Right ventricle myocardium superior (tissue), 1 donor: Measurements from ENCODE around the gene PLK3. TPM values are rescaled to one million over a fixed set of nuclear protein-coding genes. Genes with fewer than 3 reads are reported as not detected.
A peak's percentile ranks its signal among the peaks of the same experiment; 100 is the strongest.
"Not testable (repeated sequence)": the region's sequence is repeated elsewhere in the genome, so short reads cannot be mapped to it uniquely, and the experiment has no call there.

Experiments used
- ATAC-seq: fragments of 200-7000 bp; cut with Tn5 transposase; one replicate; pipeline ENCODE4 v1.9.1; 2020; ENCODE audit warnings: mild to moderate bottlenecking; ENCODE audit not compliant: poor library complexity
- DNase-seq: peaks from one replicate; pipeline ENCODE4 v3.0.0-alpha.2; 2020
- intact Hi-C: fragments of 100-400 bp; cut with DNase I; formaldehyde crosslinking; loops from one replicate; pipeline ENCODE4 v1.11.2; 2022
- long read RNA-seq: library from polyadenylated mRNA; unstranded; transcript quantifications from one replicate; pipeline ENCODE4 v2.0.0, GENCODE V29; 2021
- total RNA-seq: library from RNA; stranded (reverse); fragmentation: NEBNext Ultra II Directional; extraction: Animal tissue kit (Norgen Biotek cat#: 25700); gene quantifications from one replicate; pipeline ENCODE4 v1.2.1, GENCODE V29; 2021
- donor health status: DM: no; HTN: yes; CAD: no; lungs with severe emphysema.

PLK3 gene
- 6.2 TPM for total RNA-seq
- long read RNA-seq, transcript PLK3-201 (15 exons, 2,492 nt), result major isoform, 6 of 13 reads
- long read RNA-seq, partial matches to known transcripts, result 0 of 13 reads
- long read RNA-seq, other reads (novel, unspliced or antisense), result 7 of 13 reads

DNA sequence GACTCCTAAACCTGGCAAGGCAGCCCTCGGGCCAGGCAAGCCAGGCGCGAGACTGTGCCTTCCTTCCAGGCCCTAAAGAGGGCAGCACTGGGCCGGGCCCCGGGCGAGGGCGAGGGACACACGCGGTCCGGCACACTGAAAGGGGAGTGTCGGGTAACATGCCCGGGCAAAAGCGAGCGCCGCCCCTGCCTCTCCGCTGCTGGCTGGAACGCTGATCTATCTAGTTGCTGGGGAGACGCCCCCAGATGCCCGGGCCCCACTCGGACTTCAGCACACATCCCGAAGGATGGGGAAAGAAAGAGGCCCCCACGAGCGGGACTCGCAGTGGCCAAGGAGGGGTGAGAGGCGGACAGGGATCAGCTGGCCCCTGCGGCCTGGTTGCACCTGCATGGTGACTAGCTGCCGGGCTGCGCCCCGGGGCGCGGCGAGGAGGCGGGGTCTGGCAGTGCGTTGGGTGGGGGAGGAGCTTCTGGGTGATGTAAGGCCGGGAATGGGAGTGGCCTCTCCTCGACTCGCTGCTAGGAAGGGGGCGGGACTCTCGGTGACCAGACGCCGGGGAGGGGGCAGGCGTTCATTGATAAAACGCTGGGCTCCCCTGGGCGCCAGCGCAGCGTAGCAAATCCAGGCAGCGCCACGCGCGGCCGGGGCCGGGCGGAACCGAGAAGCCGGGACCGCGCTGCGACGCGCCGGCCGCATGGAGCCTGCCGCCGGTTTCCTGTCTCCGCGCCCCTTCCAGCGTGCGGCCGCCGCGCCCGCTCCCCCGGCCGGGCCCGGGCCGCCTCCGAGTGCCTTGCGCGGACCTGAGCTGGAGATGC lies at the start of gene PLK3:
TSS of gene PLK3 (plus strand) at position 608 of the 815 bp plus-strand sequence. CDS start at position 695, 87 bp downstream.
- peak; percentile 99 for DNase-seq
- intact Hi-C loops, result no loop called here
- peak; percentile 97 for ATAC-seq

DNA sequence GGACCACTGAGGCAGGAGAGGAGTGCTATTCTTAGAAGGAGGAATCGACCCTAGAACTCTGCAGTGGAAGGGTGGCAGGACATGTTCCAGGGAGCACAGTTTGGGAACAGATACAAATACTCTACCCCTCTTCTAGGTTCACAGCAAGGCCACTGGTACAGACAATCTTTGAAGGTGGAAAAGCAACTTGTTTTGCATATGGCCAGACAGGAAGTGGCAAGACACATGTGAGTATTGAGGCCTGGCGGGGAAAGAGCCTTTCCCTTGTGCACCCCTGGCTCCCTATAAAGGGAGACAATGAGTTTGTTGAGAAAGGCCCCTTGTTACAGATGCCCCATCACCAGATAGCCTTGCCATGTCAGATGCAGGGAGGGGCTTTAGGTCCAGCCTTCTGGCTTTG lies 42.8 kb upstream of the PLK3 start:
- intact Hi-C loops, result no loop called here
- DNase-seq, result no peak
- ATAC-seq, result no peak

GRCh38 chr1:44759077-44759476 lies 41.1 kb upstream of the PLK3 start:
- no peak for DNase-seq
- ATAC-seq, result no peak
- intact Hi-C loops, result no loop called here

- intact Hi-C loops, result no loop called here
- ATAC-seq, result peak; percentile 62
- no peak for DNase-seq
Observed at GRCh38 chr1:44760876-44761275, 39.3 kb upstream of the PLK3 start.

- intact Hi-C loops, ATAC-seq, DNase-seq: not testable (repeated sequence)
Observed at GRCh38 chr1:44766421-44766820, 33.8 kb upstream of the PLK3 start.

GRCh38 chr1:44775078-44775929 lies 24.9 kb upstream of the PLK3 start, which contains the start of gene RPS8:
TSS of gene RPS8 (plus strand) at chr1:44775540. CDS start at chr1:44775597, 57 bp downstream.
- peak; percentile 94 for DNase-seq
- ATAC-seq, result peak; percentile 96
- intact Hi-C loops, result no loop called here

- intact Hi-C loops, result no loop called here
- ATAC-seq (no peak), DNase-seq (no peak)
Observed at GRCh38 chr1:44775930-44776729, 24.0 kb upstream of the PLK3 start.

GRCh38 chr1:44776730-44777068 lies 23.5 kb upstream of the PLK3 start:
- DNase-seq, result no peak

DNA sequence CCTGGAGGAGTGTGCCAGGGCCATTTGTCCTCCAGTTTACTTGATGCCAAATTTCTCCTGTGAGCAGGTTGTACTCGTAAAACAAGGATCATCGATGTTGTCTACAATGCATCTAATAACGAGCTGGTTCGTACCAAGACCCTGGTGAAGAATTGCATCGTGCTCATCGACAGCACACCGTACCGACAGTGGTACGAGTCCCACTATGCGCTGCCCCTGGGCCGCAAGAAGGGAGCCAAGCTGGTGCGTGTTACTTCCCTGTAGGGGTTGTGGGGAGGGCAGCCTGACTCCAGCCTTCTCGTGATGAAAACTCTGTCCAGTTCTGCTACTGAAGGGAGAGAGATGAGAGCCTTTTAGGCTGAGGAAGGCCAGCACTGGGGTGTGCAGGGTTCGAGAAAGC lies 22.6 kb upstream of the PLK3 start:
- no peak for DNase-seq
- intact Hi-C loops, result no loop called here
- ATAC-seq, result no peak

More at GRCh38 chr1:44776730-44777068, 23.5 kb upstream of the PLK3 start:
- intact Hi-C loops, result no loop called here
- no peak for ATAC-seq

DNA sequence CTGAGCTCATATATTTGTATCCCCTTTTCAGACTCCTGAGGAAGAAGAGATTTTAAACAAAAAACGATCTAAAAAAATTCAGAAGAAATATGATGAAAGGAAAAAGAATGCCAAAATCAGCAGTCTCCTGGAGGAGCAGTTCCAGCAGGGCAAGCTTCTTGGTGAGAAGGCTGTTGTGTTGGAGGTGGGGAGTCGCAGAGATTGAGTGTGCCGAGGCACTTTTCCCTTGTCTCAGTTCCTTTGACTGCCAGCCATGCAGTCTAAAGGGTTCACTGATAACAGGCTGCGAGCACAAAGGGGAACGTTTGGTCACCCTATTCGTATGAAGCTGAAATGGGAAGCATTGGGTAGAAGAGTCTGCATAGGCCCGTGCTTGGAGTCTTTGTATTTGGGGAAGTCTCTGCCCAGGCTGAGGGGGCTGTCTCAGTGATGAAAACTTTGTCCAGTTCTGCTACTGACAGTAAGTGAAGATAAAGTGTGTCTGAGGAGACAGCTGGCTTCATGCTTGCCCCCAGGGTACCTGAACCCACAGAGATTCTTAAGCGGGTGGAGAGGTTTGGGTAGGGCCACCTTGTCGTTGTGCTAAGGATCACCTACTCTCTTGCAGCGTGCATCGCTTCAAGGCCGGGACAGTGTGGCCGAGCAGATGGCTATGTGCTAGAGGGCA lies 22.1 kb upstream of the PLK3 start:
- intact Hi-C loops, result no loop called here
- ATAC-seq (no peak), DNase-seq (no peak)

- no peak for DNase-seq
- no peak for ATAC-seq
- intact Hi-C loops, result no loop called here
Observed at GRCh38 chr1:44778705-44779576, 21.2 kb upstream of the PLK3 start.

DNA sequence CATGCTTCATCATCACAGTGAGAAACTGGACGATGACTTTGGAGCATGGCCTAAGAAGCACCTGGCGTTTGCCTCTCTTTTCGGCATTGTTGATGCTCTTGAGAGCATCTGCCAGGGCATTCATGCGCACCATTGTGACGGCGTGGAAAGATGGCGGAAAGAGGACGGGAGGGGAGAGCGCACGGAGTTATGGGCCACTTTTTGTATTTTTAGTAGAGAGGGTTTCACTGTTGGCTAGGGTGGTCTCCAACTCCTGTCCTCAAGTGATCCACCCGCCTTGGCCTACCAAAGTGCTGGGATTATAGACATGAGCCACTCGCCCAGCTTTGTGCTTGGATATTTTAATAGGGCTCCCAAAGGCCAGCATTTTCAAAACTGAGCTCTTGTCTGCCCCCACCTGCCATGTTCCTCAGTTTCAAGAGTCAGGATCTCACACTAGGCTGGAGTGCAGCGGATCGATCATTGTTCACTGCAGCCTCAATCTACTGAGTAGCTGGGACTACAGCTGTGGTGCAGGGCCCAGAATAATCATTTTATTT lies 19.5 kb upstream of the PLK3 start:
- intact Hi-C loops, result loop anchor here (10.0 kb wide), 1 partner anchor 54 kb away; no protein-coding TSS in a partner anchor
- ATAC-seq, result no peak
- DNase-seq, result no peak

DNA sequence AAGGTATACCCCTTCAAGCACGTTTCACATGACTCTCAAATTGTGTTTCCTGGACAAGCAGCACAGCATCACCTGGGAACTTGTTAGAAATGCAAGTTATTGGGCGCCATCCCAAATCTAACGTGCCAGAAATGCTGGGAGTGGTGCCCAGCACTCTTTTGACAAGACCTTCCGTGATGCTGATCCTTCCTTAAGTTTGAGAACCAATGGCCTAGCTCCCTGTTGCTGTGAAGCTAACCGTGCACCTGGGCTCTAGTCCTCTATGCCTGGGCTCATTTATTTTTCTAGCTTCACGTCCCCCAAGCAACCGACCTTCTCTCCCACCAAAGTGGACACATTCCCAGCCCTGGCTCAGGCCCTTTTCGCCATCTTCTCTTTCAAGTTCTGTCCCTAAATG lies 16.5 kb upstream of the PLK3 start:
- intact Hi-C loops, result loop anchor here (10.0 kb wide), 1 partner anchor 51 kb away; no protein-coding TSS in a partner anchor
- ATAC-seq (no peak), DNase-seq (no peak)

GRCh38 chr1:44784094-44785028 lies 15.8 kb upstream of the PLK3 start:
- no peak for DNase-seq

GRCh38 chr1:44785029-44785380 lies 15.2 kb upstream of the PLK3 start:
- DNase-seq (no peak), ATAC-seq (no peak)
- intact Hi-C loops, result loop anchor here (5.0 to 10.0 kb wide), 2 partner anchors 50 to 227 kb away; partner anchors contain the start of genes HECTD3 and UROD

More at GRCh38 chr1:44784094-44785028, 15.8 kb upstream of the PLK3 start:
- ATAC-seq, result peak; percentile 37
- intact Hi-C loops, result loop anchor here (5.0 to 10.0 kb wide), 2 partner anchors 50 to 228 kb away; partner anchors contain the start of genes HECTD3 and UROD
